Measurements from ENCODE around the gene NEUROD2. TPM values are rescaled to one million over a fixed set of nuclear protein-coding genes. Genes with fewer than 3 reads are reported as not detected.
A peak's percentile ranks its signal among the peaks of the same experiment; 100 is the strongest.

Gene NEUROD2
- total RNA-seq, 1 donor from 2014 or later: not detected

DNA sequence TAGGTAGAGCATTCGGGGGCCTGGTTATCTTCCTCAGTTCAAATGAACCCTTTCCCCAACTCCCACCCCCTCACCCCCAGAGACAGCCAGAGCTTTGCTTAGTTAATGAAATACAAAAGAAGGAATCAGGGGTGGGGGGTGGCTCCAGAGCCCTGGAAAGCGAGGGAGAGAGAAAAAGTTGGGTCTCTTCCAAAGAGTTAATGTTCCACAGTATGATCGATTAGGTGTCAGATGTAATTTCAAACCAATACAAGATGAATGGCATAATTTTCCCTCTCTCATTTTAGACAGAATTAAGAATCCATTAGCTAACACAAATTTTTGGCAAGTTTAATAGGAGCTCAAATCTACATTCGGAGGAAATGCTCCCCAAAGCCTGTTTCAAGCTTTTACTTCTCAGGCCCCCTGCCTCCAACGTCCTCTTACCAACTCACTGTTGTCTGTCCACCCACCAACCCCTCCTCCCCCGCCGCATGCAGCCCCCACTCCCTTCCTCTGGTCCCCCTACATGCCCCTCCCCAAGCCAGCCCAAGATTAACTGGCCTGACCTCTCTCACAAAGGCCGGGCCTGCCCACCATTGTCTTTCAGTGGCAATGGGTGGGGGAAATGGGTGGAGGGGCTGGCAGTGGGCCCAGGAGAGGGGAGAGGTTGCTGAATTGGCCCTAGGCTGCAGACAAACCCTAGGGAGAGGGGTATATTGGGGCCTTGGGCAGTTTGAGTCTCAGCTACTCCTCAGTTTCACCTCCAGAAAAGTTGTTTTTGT lies 28.2 kb downstream of the NEUROD2 start:
- no peak for DNase-seq

DNA sequence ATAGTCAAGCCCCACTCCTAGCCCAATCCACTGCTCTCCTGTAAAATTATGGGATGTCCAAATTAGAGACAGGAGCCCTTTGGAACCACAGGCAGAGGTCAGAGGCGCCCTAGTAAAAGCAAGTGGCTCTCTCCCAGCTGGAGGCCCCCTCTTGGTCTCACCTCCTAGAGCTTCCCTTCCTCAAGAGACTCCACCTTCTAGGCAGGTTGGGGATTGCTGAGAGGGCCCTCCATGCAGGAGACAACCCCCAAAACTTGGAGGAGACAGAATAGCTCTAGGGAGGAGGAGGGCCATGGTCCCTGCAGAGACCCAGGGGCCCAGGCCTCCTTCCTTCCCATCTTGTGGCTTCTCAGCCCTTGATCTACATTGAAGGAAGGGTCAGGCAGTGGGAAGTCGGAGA lies 29.4 kb downstream of the NEUROD2 start:
- no peak for DNase-seq

DNA sequence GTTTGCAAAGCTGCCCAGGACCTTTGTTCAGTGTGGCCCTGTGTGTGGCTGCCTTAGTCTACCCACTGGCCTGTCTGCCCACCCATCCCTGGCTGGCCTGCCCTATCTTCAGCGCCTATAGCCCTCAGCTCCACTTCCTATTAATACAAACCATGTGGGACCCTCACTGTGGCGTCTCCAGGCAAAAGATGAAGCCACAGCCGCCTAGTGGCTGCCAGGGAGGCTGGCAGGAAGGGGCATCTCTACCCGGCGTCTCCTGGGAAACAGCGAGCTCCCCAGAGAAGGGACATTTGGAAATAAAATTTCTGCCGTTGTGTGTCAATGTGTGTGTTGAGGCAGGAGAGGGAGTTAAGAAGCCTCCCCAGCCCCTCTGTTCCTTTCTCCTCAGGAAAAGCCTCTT lies 31.5 kb downstream of the NEUROD2 start:
- no peak for DNase-seq

DNA sequence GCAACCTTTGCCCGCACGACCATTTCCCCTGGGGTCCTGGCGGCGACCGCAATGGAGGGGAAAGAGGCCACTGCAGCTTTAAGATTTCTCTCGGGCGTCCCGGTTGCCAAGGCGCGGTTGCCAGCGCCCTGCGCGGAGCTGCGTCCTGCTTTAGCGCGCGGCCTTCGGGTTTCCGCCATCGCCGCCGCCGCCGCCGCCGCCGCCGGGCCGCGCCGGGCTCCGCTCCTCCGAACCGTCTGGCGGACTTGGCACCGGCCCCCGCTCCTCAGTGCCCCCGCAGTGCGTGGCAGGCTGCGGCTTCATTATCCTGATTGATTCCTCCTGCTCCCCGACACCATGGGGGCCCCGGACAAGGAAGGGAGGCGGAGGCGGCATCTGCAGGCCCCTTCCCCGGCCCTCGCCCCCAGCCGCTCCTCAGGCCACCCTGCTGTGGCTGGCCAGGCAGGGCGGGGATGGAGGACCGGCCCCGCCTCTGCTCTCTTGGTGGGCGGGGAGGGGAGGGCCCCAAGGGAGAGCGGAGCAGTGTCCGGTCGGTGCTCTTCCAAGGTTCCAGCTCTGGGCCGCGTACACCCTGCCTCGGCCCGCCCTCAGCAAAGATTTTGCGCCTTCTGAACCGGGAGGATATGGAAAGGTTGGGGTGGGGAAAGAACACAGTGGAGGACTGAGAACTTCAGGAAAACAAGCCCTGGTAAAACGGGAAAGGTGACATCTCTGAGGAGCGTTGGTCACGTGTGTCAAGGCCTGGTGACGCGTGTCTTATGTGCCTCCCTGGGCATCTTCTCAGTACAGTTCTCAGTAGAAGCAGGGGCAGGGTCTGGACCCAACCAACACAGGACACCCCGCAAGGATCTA lies 34.0 kb downstream of the NEUROD2 start:
- DNase-seq: peak; percentile 76

DNA sequence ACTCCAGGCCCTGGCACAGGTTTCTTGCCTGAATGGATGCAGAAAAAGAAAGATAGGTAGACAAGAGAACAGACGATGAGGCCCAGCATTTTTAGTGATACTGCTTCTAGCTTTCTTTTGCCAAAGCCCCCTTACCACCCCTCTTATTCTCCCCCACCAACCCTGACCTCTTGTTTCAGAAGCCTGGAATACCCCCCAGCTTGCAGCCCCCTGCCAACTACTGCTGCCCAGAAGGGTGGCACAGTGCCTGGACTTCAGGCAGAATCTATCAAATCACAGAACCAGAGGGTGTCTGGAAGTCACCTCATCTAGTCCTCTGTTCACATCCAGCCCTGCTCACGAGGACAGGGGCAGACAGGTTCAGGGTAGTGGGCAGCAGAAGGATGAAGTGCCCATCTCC lies 35.6 kb downstream of the NEUROD2 start:
- DNase-seq: no peak

DNA sequence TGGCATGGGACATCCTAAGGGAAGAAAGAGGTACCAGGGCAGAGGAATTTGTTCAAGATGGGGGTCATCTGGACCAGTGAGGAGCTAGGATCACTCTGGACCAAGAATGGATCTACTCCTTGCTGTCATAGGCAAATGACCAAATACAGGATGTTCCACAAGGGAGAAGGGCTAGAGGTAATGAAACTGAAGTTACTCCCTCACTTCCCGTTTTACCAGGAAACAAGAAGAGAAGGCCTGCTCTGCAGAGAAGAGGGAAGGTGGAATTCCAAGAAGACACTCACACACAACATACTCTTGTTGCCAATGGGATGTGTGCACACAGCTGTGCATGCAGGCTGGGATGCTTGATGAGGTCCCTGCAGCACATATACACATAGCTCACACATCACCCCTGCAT lies 38.6 kb downstream of the NEUROD2 start:
- no peak for DNase-seq

DNA sequence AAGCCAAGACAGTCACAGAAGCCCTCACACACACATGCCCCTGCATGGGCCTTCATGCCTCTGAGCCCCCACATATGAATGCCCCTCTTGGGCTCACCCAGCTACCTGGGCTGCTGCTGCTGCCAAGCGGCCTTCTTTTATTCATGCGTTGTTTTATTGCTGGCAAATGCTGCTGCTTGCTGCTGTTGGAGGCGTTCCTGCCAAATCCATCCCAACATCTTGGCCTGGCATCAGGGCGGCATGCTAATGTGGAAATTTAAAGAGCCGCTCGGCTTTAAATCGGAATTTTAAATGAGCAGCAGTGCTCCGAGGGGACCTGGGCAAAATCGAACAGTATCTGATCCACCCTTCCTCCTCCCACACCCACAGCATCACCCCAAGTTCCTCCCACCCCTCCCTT lies 39.0 kb downstream of the NEUROD2 start:
- no peak for DNase-seq

DNA sequence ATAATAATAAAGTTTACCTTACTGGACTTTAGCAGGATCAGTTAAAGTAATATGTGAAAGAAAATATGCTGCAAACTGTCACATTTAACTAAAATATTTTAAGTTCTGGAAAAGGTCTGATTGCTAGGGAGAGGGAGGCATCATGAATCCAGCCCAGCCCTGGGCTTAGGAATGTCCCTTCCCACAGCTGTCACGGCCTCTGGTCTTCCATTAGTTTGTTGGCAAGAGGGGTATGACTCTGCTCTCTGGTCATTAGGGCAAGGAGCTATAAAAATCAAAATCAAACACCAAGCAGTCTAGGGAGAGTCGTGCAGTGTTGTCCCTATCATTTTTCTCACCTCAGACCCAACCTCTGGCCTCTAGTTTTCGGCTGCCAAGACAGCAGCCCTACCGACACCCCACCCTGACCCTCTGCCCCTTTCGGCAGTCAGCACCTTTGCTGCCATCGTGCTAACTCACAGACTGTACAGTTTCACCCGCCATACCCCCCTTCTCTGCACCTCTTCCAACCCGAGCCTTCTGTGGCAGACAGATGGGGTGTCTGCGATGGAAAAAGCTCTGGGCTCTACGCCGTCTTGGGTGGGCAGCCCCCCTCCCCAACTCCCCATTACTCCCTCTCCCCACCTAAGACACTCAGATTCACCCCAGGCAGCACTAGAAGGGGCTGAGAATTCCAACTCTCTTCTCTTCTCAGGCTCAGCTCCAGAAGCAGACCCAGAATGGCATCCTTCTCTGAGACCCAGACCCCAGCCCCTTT lies 41.4 kb downstream of the NEUROD2 start:
- DNase-seq: no peak

DNA sequence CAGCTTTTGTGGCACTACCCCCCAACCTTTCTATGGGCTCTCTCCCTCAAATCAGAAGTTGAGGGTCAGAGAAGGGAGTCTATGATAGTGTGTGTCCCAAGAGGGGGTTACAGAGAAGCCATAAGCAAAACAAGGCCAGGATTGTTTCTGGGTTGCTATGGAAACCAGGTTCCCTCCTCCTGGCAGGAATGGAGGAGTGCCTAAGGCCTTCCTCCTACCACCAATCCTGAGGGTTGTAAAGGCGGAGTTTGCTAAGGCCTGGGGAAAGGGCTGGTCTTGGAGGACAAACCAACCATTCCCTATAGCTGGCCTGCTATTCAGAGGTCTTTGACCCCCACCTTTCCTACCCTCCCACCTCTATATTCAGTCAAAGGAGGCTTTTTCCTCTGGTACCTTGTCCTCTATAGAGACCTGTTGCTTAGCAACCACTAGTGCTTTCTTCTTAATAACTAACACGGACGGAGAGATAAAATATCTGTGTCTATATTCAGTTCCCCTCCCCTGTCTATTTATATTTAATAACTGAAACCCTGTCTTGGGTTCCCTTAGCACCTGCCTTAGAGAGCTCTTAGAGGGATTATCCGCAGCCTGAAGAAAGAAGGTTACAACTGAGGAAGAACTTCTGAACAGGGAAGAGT lies 43.4 kb downstream of the NEUROD2 start:
- peak; percentile 50 for DNase-seq

DNA sequence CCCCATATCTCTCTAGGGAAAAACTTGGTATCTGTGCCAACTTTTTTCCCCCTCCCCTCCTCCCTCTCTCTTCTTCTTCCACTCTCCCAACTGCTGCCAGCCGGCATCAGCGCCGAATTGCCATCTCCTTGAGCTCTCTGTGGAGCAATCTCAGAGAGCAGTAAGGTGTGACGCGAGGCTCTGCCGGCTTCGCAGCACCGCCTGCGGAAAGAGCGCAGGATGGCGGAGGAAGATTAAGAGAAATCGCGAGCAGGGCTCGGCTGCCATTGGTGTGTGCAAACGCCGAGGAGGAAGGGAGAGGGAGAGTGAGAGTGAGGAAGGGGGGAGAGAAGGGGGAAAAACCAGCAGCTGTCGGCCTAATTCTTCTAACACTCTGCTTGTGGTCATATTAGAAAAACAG lies 44.2 kb downstream of the NEUROD2 start:
- DNase-seq: peak; percentile 64

DNA sequence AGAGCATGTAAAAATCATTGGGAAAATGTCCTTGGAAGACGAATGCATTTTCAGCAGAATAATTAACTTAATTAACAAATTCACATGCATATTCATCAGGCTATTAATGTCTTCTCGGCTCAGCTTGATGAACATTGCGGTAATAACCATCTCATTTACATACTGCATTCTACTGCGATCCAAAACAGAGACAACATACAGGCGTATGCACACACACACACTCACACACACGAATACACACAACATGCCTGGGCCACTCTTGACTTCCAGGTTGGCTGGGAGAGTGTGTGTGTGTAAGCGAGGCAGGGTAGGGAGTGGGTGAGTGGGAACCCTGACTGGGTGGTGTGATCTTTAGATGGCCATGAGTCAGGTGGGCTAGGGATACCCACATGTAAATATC lies 44.7 kb downstream of the NEUROD2 start:
- no peak for DNase-seq

DNA sequence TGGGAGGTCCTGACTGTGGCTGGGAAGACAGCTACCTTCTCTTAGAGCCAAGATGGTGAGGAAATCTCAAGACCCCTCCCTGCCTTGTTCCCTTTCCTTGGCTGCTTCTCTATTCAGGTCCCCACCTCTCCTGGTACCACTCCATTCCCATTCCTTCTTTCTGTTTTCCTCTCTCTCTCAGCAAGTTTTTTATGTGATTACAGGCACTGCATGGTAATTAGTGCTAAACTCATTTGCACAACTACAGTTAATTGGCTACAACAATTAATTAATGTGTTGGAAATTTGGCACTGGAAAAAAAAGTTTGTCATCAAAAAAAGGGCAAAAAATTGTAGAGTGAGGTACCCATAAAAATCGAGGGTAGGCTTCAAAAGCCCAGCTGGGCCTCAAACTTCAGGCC lies 45.3 kb downstream of the NEUROD2 start:
- DNase-seq: no peak

DNA sequence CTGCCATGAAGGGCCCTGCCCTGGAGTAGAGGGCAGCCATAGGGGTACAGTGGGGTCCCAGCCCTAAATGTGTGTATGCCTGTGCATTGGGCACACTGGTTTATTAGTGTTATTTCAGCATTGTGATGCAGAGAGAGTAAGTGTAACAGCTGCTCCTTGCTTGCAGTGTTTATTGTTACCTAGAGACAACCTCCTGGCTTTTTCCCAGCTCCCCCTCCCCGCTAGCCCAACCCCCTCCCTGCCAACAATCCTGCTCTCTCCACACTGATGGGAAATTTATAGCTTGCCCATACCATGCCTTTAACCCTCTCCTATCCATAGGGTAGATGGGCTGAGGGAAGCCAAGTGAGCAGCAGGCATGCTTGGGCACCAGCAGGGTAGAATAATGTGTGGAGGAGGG lies 51.3 kb downstream of the NEUROD2 start:
- DNase-seq: peak; percentile 68

DNA sequence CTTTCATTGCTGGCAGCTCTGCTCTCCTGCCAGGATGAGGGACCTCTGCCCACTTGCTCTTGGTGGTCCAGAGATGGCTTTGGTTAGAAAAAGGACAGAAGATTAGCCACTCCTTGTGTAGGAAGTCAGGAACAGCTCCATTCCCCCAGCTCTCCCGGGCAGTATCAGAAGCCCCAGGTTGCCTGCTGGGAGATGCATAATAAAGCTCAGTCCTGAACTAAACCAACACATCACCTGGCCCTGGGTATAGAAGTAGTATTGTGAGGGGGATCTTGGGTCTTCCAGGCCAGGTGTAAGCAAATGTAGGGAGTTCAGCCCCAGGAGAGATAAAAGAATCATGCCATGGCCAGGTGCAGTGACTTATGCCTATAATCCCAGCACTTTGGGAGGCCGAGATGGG lies 52.4 kb downstream of the NEUROD2 start:
- DNase-seq: no peak

Other genes starting within 250 kb of the NEUROD2 start
- 17.6 TPM for gene FBXL20, start 206.3 kb downstream of the NEUROD2 start, total RNA-seq
- 20.6 TPM for gene MED1, start 156.7 kb downstream of the NEUROD2 start, total RNA-seq
- gene CDK12, start 146.4 kb downstream of the NEUROD2 start, total RNA-seq: 28.2 TPM
- gene PPP1R1B, start 19.0 kb upstream of the NEUROD2 start, total RNA-seq: 7.1 TPM
- gene STARD3, start 29.2 kb upstream of the NEUROD2 start, total RNA-seq: 15.2 TPM
- 608 TPM for gene TCAP, start 57.4 kb upstream of the NEUROD2 start, total RNA-seq
- gene PNMT, start 60.5 kb upstream of the NEUROD2 start, total RNA-seq: 2.4 TPM
- 11.2 TPM for gene PGAP3, start 80.1 kb upstream of the NEUROD2 start, total RNA-seq
- gene ERBB2, start 92.1 kb upstream of the NEUROD2 start, total RNA-seq: 97.8 TPM
- gene MIEN1, start 122.6 kb upstream of the NEUROD2 start, total RNA-seq: 8.7 TPM
- 11.4 TPM for gene GRB7, start 130.0 kb upstream of the NEUROD2 start, total RNA-seq